Stimulated activated CD4-positive, alpha-beta T cell treated with anti-CD3 and anti-CD28 coated beads, Interleukin-1b, Interleukin-23, amount 100 ng/mL, for 48 hours (primary cell): Measurements from ENCODE around the gene PRAME.

ENCODE experiments used
- DNase-seq: peaks from one replicate; pipeline ENCODE4 v3.0.0-alpha.2; 2020

Gene PRAME

DNA sequence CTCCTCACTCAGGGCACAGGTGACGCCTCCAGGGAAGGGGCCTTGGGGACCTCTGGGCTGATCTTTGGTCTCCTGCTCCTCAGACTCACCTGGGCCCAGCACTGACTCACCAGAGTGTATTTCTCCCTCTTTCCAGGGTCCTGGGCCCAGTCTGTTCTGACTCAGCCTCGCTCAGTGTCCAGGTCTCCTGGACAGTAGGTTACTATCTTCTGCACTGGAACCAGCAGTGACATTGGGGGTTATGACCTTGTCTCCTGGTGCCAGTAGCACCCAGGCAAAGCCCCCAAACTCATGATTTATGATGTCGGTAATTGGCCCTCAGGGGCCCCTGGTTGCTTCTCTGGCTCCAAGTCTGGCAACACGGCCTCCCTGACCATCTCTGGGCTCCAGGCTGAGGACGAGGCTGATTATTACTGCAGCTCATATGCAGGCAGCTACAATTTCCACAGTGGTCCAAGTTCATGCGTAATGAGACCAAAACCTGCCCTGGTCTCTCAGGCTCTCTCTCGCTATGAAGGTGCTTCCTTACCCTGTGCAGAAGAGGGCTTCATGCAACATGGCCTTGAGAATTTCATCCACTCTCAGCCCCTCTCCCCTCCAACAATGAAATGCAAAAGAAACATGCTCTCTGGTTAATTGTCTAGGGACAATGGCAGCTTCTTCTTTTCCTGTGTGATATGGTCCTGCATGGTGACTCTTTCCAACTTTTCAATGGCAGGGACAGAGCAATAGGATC lies 21.0 kb upstream of the PRAME start:
- no peak for DNase-seq

DNA sequence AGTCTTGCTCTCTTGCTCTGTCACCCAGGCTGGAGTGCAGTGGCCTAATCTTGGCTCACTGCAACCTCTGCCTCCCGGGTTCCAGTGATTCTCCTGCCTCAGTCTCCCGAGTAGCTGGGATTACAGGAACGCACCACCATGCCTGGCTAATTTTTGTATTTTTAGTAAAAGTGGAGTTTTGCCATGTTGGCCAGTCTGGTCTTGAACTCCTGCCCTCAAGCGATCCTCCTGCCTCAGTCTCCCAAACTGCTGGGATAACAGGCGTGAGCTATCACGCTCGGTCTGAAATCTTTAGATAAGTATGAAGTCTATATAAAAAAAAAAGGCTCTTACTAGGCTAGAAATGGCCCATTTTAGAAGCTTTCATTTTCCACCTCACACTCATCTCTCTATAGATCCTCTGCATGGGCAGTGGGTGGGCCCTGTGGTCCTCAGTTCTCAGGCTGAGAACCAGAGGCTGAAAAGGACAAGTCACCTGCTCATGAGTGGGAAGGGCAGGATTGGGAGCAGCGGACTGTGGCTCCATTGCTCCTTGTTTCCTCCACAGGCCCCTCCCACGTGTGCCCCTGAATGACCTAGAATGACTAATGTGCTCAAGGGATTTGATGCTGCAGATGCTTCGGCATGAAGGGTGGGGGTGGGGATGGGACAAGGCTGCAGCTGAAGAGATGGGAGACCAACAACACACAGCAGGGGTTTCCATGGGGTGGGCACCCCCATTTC lies 19.8 kb upstream of the PRAME start:
- DNase-seq, result no peak

DNA sequence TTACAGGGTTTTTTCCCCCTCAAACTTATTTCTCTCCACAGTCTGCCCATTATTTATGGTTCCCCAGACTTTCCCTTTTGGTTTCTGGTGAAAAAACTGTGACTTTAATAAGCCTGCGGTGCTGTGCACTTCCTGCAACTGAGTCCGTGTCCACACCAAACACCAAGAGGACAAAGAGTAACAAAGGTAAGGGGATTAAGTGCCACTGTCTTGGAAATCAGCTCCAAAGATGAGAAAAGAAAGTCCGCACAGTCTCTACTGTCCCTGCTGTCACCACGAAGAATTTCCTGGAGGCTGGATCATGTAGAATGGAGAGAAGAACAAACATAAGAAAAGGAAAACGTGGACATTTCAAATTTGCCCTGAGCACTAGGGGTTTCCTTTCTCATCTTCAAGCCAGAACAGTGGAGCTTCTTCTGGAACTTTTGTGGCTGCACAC lies 17.9 kb upstream of the PRAME start:
- DNase-seq, result no peak

DNA sequence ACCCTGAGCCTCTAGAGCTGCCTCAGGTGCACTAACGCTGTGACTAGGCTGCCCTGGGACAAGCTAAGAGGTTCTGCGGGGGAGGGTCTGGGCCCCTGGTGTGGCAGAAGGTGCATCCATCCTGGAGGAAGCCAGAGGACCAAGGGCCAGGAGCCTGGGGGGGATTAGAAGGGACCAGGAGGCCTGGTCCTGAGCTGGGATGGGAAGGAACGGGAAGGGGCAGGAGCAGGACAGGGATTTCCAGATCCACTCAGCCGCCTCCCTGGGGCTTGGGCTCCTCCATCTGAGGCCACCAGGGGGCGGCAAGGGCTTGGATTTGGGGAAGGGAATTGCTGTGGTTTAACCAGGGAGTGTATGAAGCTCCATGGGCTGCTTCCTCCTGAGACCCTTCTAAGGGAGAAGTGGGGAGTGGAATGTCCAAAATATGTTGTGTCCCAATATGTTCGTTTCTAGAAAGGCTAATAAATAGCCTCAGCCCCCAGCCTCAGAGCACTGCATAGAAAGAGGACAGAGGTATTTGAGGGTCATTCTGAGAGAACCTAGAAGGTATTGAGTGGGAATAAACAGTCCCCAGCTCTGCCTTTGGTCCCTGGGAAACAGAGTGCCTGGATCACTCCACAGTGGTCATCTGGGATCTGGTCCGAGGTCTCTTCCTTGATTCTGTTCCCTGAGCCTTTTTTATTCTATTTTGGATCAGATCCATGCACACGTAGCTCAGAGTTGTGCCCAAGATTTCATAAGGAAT lies 17.4 kb upstream of the PRAME start:
- DNase-seq, result peak; percentile 34

DNA sequence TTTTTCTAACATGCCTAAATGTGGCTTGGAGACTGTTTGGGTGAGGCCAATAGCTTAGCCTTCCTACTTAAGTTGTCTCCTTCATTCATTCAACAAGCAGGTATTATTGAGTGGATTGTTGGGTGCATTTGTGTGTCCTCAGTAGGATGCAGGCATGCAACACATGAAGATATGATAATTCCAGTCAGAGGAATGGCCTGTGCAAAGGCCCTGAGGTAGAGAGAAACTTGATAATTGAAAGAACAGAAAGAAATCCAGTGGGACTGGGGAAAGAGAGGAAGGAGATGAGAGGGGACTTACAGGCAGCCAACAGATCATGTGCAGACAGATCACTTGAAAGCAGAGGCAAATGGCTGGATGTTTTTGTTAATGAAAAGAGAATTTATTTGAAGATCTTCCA lies 15.3 kb upstream of the PRAME start:
- no peak for DNase-seq

DNA sequence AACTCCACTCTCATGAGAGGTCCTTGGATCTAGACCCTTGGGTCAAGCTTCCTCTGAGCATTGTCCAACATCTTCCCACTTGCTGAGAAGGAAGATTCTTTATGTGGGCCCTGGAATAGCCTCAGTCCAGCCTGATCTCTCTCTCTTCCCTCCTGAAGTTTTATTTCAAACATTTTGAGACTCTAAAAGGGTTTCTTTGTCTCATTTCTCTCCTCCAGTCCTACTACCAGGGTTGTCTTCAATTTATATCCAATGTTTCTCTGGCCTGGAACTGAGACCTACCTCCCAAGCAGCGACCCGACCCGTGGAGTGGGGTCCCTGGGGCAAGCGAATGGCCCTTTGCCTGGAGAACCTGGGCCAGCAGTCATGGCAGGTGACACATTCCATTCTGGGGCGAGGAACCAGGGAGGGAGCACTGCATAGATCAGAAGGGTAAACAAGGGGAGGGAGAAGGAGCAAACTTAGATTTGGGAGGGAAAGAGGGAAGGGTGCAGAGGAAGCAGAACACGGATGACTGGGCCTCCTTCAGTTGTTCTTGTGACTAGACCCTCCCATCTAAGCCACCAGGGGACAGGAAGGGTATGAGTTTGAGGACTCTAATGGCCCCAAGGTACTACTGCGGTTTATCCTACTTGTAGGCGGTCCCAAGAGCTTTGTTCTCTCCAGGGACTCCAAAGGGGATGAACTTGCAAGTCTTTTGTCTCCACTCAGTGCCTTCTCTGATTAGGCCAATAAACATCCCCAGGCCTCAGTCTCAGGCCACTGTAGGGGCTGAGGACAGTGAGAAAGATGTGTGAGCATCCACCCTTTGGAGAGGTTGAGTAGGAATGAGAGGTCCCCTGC lies 14.2 kb upstream of the PRAME start:
- DNase-seq, result no peak

DNA sequence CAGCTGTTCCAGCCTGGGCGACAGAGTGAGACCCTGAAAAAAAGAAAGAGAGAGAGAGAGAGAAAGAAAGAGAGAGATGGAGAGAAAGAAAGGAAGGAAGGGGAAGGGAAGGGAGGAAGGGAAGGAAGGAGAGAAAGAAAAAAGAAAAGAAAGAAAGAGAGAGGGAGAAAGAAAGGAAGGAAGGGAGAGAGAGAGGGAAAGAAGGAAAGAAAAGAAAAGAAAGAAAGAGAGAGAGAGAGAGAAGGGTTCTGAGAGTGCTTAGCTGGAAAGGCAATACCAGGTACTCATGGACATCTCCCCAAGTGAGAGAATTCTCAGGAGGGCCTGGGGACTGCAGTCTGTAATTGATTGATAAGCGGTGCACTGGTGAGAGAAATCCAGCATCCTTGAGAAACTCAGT lies 12.8 kb upstream of the PRAME start:
- DNase-seq, result no peak

DNA sequence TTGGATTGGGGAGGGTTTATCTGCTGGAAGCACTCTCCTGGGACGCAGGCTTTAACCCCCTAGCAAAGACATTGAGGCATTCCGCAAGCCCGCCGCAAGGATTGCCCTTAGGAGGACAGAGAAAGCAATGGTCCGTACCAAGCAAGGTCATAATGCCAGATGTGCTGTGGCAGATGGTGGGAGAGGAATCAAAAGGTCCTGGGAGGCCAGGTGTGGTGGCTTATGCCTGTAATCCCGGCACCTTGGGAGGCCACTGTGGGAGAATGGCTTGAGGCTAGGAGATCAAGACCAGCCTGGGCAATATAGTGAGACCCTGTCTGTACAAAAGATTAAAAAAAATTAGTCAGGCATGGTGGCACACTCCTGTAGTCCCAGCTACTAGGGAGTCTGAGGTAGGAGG lies 12.4 kb upstream of the PRAME start:
- DNase-seq, result no peak

DNA sequence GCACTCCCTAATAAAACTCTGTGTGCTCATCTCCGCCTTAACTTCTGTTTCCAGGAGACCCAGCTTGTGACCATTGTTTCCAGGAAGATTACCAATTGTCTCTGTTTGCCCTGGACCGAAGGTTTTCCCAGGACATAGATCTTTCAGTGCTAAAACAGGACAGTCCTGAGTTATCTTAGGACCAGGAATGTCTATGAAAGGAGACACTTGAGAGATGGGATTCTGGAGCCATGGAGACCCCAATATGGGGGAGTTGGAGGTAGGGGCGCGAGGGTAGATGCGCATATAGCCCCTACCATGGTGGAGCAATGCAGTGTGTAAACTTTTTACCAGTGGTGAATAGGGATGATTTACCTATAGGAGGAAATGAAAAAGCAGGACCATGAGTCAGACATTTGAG lies 10.2 kb upstream of the PRAME start:
- DNase-seq, result no peak

DNA sequence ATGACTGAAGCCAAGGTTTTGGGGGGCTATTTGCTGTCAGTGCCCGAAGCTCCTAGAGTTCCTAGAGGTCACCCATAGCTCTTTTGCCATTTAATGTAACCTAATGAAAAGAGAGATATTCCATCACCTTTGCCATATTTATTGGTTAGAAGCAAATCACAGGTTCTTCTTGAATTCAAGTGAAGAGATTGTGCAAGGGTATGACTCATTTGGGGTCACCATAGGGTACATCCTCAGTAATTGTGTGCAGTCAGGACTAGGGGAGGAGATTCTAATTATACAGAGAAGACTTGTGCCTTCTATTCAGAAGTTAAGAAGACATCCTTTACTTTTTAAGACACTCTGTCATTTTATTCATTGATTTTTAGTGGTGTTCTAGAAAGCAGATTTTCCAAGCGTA lies 6.9 kb upstream of the PRAME start:
- DNase-seq, result no peak

DNA sequence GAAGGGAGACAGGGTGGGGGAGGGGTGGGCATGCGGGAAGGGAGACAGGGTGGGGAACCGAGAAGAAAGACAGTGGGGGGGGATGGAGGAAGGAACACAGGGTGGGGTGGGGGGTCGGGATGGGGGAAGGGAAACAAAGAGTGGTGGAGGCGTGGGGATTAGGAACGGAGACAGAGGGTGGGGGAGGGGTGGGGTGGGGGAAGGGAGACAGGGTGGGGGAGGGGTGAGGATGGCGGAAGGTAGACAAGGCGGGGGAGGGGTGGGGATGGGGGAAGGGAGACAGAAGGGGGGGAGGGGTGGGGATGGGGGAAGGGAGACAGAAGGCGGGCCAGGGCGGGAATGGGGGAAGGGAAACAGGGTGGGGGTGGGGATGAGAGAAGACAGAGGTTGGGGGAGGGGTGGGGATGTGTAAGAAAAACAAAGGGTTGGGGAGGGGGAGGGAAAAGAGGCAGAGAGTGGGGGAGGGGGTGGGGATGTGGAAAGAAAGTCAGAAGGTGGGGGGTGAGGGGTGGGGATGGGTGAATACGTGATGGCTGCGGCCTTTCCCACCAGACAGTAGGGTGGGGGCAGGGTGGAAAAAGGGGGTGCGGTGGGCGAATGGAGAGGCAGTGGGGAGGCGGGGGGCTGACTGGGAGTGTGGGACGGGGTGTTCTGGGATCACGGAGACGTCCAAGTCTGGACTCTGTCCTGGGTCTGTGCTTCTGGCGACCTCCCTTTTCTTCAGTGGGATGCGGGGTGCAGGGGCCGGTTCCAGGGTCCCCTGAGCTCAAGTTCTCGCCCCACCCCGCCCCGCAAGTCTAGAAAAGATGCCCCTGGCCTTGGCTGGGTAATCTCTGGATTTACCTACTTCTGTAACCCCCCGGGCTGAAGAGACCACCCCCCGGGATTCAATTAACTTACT lies 744 bp downstream of the PRAME start:
- no peak for DNase-seq

DNA sequence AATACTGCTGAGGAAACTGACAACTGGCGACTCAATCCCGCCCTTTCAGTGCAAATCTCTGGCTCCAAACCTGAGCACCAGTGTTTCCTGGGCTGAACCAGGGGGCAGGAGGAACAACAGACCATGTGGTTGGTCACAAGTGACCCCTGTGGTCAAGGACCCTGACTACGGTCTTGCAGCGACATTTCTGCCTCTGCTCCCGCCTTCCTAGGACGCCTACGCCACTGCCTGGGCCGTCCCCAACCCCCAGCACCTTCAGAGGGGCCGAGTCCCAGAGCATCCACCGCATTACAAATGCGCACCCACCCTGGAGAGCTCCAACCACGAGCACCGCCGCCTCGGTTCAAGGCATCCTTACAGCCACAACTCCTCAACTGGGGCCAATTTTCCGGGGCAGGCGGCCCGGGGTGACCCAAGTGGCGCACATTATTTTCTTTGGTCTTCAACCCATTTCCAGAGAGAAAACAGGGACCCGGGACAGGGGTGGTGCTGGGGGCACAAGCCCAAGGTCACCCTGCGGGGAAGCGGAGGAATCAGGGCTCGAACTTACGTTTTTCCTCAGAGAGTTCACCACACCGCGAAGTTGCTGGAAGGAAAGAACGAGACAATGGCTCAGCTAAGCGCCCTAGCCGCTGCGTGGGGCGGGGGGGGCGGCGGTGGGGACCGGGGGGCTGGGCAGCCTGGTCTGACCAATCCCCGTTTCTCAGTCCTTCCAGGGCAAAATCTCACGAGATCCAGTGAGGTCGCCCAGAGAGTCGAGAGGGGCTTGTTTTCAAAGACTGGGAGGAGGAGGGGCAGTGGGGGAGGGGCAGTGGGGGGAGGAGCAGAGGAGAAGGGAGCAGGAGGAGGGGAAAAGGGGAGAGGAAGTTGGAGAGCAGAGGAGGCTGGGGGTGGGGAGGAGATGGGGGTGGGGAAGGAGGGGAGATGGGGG lies 1.8 kb downstream of the PRAME start:
- DNase-seq, result no peak

DNA sequence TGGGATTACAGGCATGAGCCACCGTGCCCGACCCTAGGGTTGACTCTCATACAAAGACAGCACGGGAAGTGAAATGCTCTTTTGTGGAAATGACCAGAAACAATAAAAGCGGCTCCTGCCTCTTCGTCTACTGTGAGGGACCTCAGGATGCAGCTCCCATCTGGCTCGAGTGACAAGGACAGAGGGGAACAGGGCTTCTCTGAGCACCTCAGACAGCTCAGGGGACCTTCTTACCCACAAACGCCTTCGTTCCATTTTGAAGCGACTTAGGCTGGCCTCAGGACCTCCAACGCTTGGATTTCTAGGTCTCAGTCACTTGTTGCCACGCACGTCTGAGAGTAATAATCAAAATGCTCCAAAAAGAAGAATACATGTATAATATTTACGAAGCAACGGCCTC lies 2.5 kb downstream of the PRAME start:
- no peak for DNase-seq

DNA sequence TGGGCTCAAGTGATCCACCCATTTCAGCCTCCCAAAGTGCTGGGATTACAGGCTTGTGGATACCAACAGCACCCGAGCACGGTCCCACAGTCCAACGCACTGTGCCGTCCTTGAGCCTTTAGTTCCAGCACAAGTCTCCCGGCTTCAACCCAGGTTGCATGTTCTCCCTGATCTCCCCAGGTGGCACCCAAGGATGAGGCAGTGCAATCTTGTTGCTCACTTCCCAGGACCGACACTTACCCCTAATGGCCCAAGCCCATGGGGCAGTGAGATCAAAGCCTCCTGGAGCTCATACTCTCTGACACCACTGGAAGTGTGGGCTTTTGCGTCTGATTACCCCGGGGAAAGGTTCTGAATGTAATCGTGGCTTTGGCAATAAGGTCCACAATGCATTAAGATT lies 3.5 kb downstream of the PRAME start:
- no peak for DNase-seq

DNA sequence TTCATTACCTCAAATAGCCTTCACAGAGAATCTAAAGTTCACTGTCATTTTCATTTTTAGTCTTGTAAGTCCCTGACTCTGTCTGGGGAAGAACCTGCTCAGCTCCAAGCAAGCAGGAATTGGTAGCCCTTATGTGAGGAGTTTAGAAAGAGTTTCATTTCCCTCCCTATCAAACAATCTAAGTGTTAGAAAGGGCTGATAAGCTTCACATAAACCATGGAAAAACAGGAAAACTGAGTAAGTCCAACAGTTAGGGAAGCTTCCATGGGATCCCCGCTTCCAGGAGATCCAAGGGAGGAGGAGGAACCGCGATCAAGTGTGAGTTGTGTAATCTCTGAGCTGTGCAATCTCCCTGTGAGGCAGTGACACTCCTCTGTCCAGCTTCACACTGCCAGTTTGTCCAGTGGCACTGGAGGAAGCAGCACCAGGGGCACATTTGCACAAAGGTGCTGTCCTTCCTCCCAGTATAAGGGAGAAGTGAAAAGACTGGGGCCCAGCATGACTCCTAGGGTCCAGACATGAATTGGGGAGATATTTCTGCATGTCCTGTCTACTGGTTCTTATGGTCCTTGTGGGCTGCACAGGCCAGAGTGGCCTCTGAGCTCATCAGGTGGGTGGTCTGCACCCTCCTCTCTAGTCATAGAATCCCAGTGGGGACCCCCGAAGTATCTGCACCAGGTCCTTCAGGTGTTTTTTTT lies 4.3 kb downstream of the PRAME start:
- no peak for DNase-seq

DNA sequence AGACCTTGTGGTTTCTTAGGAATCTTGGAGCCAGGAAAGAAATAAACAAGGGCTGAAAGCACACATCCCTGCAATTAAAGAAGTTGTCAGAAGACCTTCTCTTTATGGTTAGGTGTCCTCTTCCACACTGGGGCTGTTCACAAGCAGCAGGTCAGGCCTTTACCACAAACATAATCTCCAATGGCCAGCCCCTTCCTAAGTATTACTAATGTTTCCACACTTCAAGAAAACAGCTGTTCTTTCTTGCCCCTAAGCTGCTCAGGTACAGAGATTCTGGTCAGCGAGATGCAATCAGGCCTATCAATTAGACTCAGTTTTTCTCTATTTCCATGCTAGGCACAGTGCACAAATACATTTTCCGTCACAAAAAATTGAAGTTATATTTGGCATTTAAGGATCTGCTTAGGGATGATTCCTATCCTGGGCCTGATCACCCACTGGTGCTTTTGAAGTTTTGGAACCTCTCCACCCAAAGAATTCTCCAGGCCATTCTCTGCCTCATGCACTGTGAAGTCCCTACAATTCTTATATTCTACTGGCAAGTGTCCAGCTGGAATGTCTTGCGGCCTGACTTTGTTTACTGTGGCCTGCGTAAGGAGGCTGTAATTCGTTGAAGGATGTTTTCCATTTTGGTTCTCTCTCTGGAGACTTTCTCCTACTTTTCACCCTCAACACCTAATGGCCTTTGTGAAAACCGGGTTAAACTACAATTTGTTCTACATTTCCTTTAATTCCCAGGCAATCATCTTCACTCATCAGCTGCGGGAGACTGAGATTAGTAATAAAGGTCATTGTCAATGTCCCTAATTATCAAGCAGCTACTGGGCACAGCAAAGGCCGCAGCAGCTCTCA lies 5.1 kb downstream of the PRAME start:
- no peak for DNase-seq

DNA sequence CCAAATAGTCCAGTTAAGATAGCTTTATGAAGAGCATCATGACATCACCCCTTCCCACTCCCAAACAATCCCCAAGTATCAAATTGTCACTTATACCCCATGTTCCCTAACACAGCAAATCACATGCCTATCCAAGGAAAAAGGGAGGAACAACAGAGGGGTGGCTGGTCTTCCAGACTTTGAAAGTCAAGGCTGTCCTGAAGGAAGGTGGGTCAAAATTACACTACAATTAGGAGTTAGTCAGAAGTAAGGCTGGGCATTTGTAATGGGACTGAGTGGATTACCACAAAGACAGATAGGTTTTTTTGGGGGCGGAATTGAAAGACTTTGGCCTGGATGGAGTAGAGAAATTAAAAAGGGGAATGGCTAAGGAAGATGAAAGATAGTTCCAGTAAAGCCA lies 5.9 kb downstream of the PRAME start:
- no peak for DNase-seq

DNA sequence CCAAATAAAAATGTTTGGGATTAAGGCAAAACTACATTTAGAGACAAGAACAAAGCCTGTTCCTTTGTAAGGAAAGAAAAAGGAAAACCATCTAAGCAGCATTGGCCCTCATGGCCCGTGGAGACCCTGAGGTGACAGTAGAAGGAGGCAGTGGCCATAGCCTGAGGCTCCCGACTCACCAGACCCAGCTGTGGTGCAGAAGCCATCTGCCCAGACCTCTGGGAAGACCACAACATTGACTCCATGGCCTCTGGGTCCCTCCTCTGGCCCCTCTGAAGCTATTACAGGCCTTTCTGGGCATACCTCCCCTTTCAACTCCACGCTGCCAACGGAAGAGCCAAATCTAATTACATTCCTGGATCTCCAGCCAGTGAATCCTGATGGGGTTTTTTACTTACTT lies 6.4 kb downstream of the PRAME start:
- no peak for DNase-seq

DNA sequence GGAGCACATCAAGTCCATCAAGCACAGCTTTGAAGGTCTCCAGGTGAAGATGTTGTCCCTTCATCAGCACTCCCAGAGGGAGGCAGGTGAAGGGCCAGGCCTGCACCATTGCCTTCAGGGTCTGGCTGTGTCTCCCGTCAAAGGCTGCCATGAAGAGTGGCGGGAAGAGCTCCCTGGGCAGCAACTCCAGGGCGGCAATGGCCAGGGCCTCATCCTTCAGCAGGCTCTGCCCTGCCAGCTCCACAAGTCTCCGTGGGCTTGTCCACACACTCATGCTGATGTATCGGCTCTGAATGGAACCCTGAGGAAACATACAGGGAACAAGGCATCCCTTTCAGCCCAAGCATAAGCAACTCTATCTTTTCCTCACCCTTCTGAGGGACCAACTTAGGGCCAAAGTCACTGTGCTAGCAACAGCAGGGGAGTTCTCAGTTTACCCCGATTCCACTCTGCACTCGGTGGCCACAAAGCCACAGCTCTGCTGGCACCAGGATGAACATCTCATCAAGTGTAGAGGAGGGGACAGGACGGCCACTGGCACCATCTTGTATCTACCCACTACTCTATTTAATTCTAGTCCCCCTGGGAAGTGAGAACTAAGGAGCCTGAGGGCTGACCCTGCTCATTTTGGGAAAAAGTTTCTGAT lies 8.2 kb downstream of the PRAME start:
- no peak for DNase-seq
